Amygdala (tissue), 56 donors: ENCODE data around the gene SPEM2.
"Not testable (repeated sequence)": the region's sequence is repeated elsewhere in the genome, so short reads cannot be mapped to it uniquely, and the experiment has no call there.

Experiments
- DNase-seq, 56 donors: peaks; one replicate each; lab custom pipeline; 2025; lab: John Stamatoyannopoulos, UW

SPEM2 gene

DNA sequence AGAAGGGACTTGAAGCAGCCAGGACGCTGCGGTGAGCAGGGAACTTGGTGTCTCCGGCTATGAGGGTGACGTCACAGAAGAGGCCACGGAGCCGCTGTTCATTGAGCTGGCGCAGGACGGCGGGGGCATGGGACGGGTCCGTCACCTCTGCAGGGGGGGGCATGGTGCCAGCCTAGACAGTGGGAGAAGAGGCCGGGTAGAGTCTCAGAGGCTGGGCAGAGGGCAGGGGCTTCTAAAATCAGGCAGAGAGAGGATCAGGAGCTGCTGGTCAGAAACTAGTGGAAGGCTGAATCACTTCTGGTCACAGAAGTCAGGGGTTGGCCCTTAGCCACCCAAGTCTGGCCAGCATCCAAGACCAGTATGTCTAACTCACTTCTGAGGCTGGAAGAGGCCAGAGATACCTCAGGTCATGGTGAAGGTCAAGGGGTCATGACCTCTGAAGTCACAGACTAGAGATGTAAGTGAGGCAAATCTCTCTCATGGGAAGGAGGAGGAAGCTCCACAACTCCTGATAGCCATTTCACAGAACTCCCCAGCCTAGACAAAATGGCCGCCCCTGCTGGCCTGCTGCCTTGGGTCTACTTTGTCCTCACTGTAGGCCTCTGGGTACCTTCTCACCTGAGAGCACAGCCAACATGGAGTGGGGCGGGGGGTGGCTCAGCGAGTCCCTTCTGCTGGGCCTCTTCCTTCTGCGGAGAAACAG, 41.4 kb downstream of the SPEM2 start:
- DNase-seq: peak in 8 of 56 donors; percentile 18 to 89 (median 40)

GRCh38 chr17:7467498-7467897, 42.1 kb downstream of the SPEM2 start:
- no peak for DNase-seq

- no peak for DNase-seq
Measured at GRCh38 chr17:7468290-7468689, 42.9 kb downstream of the SPEM2 start.

- DNase-seq: no peak
Measured at GRCh38 chr17:7468804-7469389, 43.5 kb downstream of the SPEM2 start.

DNA sequence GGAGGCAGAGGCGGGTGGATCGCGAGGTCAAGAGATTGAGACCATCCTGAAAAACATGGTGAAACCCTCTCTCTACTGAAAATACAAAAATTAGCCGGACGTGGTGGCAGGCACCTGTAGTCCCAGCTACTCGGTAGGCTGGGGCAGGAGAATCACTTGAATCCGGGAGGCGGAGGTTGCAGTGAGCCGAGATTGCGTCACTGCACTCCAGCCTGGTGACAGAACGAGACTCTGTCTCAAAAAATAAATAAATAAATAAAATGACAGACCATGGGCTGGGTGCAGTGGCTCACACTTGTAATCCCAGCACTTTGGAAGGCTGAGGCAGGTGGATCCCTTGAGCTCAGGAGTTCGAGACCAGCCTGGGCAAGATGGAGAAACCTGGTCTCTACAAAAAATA, 44.4 kb downstream of the SPEM2 start:
- DNase-seq: not testable (repeated sequence)

DNA sequence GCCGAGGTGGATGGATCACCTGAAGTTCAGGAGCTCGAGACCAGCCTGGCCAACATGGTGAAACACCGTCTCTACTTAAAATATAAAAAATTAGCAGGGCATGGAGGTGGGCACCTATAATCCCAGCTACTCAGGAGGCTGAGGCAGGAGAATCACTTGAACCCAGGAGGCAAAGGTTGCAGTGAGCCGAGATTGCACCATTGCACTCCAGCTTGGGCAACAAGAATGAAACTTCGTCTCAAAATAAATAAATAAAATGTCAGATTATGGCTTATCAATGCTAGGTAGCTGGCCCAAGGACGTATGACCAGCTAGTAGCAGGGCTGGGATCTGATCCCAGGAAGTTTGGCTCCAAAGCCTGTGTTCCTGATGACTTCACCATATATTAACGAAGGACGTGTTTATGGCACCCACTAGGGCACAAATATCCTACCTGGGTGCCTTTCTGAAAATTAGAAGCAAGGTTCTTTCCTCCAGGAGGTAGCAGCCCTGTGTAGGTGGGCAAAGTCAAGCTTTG, 45.1 kb downstream of the SPEM2 start:
- not testable (repeated sequence) for DNase-seq

GRCh38 chr17:7471729-7472128, 46.3 kb downstream of the SPEM2 start:
- DNase-seq: no peak

GRCh38 chr17:7474767-7475166, 49.4 kb downstream of the SPEM2 start:
- not testable (repeated sequence) for DNase-seq

DNA sequence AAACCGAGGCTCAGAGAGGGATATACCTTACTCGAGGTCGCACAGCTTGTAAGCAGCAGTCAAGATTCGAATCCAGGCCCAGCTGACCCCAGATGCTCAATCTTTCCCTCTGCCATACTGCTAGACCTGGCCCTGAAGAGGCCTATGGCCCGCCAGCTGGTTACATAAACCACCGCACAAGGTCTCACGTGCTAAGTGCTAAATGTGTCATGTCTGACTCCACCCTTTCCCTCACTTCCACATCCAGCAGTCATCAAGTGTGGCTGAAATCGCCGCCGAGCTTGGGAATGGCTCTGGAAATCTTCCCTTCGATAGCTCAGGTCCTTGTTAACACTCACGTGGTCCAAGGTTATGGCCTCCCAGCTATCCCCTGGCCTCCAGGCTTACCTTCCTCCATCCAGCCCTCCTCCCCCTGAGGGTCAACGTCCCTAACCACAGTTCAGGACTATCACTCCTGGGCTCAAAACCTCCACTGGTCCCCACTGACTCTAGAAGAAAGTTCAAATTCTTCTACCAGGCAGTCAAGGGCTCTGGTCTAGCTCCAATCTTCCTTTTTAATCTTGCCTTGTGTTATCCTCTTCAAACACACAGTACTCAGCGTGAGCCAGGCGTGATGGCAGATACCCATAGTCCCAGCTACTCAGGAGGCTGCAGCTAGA, 50.5 kb downstream of the SPEM2 start:
- DNase-seq: no peak

DNA sequence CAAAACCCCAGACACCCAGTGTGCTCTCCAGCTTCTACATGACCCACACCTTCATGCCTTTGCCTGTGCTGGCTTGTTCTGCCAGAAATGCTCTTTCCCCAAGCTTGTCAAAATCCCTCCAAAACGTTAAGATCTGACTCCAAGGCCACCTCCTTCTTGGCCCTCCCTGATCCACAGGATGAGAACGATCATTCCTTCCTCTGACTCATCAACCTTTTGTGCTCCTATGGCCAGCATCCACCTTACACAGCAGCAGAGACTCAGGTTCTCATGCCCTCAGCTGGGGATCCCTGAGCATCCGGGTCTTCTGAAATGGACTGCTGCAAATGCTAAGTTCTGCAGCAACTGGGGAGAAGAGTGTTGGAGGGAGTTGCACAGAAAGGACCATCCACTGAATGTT, 51.1 kb downstream of the SPEM2 start:
- no peak for DNase-seq

DNA sequence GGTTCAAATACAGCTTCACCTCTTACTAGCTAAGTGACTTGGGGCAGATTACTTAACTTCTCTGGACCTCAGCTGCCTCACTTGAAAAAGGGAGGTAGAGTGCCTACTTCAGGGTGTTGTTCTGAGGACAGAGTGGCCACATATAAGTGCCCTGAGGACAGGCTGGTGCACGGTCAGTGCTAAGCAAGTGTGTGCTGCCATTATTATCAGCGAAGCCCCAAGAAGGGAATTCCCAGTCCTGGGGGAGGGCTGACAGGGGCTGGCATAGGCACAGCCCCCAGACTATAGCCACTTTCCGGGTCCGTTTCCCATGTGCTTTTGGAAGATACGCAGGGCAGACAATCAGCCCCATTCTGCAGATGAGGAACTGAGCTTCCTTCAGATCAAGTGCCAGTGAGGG, 51.5 kb downstream of the SPEM2 start:
- no peak for DNase-seq
